HG03064 (cell line): Measurements from ENCODE around the gene ZSCAN2.
A peak's percentile ranks its signal among the peaks of the same experiment; 100 is the strongest.

Experiments
- ATAC-seq: cut with Tn5 transposase; IDR thresholded peaks from one replicate; pipeline ENCODE4 v1.9.1; 2021; ENCODE audit warnings: low read depth; ENCODE audit not compliant: unreplicated experiment

The ZSCAN2 gene

GRCh38 chr15:84598250-84598649, 2.6 kb upstream of the ZSCAN2 start:
- ATAC-seq, result peak; percentile 50

- ATAC-seq, result no peak
These were observed 1.8 kb upstream of the ZSCAN2 start for GRCh38 chr15:84598993-84599392.

- no peak for ATAC-seq
These were observed 903 bp upstream of the ZSCAN2 start for GRCh38 chr15:84599906-84600305.

GRCh38 chr15:84600331-84600686, 500 bp upstream of the ZSCAN2 start:
- ATAC-seq, result peak; percentile 6

GRCh38 chr15:84601555-84601838, 688 bp downstream of the ZSCAN2 start:
- no peak for ATAC-seq

GRCh38 chr15:84603630-84604379, 3.0 kb downstream of the ZSCAN2 start:
- no peak for ATAC-seq

- ATAC-seq, result no peak
These were observed 4.2 kb downstream of the ZSCAN2 start for GRCh38 chr15:84604826-84605553.

- ATAC-seq, result no peak
These were observed 4.7 kb downstream of the ZSCAN2 start for GRCh38 chr15:84605554-84605882.

GRCh38 chr15:84606653-84607120, 5.9 kb downstream of the ZSCAN2 start:
- no peak for ATAC-seq

- no peak for ATAC-seq
These were observed 8.0 kb downstream of the ZSCAN2 start for GRCh38 chr15:84608707-84609284.

- no peak for ATAC-seq
These were observed 9.2 kb downstream of the ZSCAN2 start for GRCh38 chr15:84609818-84610525.

GRCh38 chr15:84611631-84612030, 10.8 kb downstream of the ZSCAN2 start:
- no peak for ATAC-seq

GRCh38 chr15:84616235-84616634, 15.4 kb downstream of the ZSCAN2 start:
- no peak for ATAC-seq

GRCh38 chr15:84620626-84621025, 19.8 kb downstream of the ZSCAN2 start:
- ATAC-seq, result no peak

- ATAC-seq, result no peak
These were observed 20.7 kb downstream of the ZSCAN2 start for GRCh38 chr15:84621358-84621979.

GRCh38 chr15:84624359-84624758, 23.6 kb downstream of the ZSCAN2 start:
- no peak for ATAC-seq

GRCh38 chr15:84625123-84625522, 24.3 kb downstream of the ZSCAN2 start:
- ATAC-seq, result no peak

GRCh38 chr15:84629033-84629432, 28.2 kb downstream of the ZSCAN2 start:
- no peak for ATAC-seq

GRCh38 chr15:84631706-84632272, 31.0 kb downstream of the ZSCAN2 start:
- peak; percentile 3 for ATAC-seq
